ENCODE results near the gene POLD1. TPM values are rescaled to one million over a fixed set of nuclear protein-coding genes. Genes with fewer than 3 reads are reported as not detected.
"Not testable (repeated sequence)": the region's sequence is repeated elsewhere in the genome, so short reads cannot be mapped to it uniquely, and the experiment has no call there.

Gene POLD1
- total RNA-seq = 19.8 TPM

DNA sequence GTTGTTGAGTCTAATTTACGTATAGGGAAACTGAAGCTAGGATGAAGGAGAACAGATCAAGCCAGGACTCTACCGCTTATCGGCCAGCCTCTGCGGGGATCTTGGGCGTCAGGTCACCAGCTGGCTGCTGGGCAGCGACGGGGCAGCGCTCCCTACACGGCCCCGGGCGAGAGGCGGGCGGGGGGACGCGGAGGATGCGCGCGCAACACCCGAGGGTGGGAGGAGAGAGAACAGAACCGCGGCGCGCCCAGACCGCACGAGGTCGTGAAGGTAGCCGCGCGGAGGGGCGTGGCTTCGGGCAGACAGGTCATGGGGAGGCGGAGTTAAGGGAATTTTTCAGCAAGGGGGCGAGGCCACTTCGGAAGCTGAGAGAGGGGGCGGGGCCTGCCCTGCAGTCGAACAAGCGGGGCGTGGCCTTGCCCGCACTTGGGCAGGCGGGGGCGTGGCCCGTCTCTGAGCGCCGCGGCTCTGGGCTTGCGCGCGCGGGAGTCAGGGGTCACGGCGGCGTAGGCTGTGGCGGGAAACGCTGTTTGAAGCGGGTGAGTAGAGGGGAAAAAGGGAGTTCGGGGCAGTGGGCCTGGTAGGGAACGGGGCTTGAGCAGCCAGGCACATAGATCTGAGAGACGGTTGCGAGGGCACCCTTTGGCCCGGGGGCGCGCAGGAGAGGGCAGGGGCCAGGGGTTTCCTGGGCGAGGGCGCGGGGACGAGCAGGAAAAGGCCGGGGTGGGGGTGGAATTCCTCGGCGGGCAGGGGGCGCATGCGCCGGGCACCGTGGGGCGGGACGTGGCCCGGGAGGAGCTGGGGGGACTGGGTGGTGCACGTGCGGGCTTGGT lies at the start of gene POLD1:
TSS of gene POLD1 (plus strand) at position 496 of the 833 bp plus-strand sequence. CDS start 14,505 bp downstream, outside the sequence.
- Histone ChIP-seq H3K4me1 (ENCODE audit: control insufficient read depth in 3 of 3, insufficient read depth in 3 of 3, low read length in 3 of 3) (peaks cover 14 to 18% (median 16%) of the 10 kb centered on the region in 3 donors), H3K4me3 (ENCODE audit: low read length in 3 of 3) (peak within 1 kb of the TSS; percentile 63 to 84 (median 79)), H3K27ac (ENCODE audit: low read depth, low read length) (peak within 1 kb of the TSS; percentile 88), H3K9ac (ENCODE audit: low read depth in 1 of 3, low read length in 3 of 3) (peak within 1 kb of the TSS; percentile 72 to 82 (median 78)), H3K27me3 (ENCODE audit: control insufficient read depth in 3 of 3, insufficient read depth in 3 of 3, low read length in 3 of 3) (no peaks in the 10 kb centered on the region), H3K36me3 (ENCODE audit: control insufficient read depth in 3 of 3, insufficient read depth in 3 of 3, low read length in 3 of 3) (peaks cover 33 to 36% (median 35%) of the 10 kb centered on the region in 3 donors), H3K9me3 (ENCODE audit: control insufficient read depth in 3 of 3, low read length in 3 of 3) (no peaks in the 10 kb centered on the region)

DNA sequence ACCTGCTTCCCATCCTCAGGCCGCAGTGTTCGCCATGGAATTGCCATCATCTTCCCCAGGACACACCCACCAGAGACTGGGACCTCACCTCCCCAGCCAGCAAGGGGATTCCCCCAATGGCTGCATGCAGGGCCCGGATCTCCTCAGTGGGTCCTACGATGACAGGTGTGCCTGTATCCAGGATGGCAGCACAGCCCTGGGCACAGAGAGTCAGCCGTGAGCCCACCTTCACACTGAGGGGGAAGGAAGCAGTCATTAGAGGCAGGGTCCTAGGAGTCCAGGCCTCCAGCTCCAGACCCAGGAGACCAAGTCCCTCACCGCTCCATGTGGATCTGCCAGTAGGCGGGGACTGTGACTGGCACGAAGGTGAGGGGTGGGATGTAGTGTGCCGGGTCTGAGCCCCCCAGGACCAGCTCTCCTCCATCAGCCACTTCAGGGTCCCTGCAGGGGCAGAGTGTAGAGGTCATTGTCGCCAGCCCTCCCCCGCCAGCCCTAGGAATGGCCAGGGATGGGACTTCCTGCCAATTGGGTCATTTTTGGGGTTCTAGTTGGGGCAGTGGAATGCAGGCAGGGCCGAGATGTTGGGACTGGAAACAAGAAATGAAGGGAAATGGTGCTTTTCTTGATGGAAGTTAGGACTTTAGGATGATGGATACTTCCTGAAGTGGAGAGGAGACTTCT lies 49.3 kb upstream of the POLD1 start:
- peaks cover 0 to 16% (median 13%) of the 10 kb centered on the region in 3 donors for H3K27me3 ChIP-seq (ENCODE audit: control insufficient read depth in 3 of 3, insufficient read depth in 3 of 3, low read length in 3 of 3)
- H3K4me3 ChIP-seq (ENCODE audit: low read length in 3 of 3) = no peak overlapping the region
- H3K4me1 ChIP-seq (ENCODE audit: control insufficient read depth in 3 of 3, insufficient read depth in 3 of 3, low read length in 3 of 3) = peaks cover 22 to 36% (median 31%) of the 10 kb centered on the region in 3 donors
- no peaks in the 10 kb centered on the region for H3K36me3 ChIP-seq (ENCODE audit: control insufficient read depth in 3 of 3, insufficient read depth in 3 of 3, low read length in 3 of 3)
- no peaks in the 10 kb centered on the region for H3K9me3 ChIP-seq (ENCODE audit: control insufficient read depth in 3 of 3, low read length in 3 of 3)
- no peak overlapping the region for H3K27ac ChIP-seq (ENCODE audit: low read depth, low read length)
- H3K9ac ChIP-seq (ENCODE audit: low read depth in 1 of 3, low read length in 3 of 3) = no peak overlapping the region

DNA sequence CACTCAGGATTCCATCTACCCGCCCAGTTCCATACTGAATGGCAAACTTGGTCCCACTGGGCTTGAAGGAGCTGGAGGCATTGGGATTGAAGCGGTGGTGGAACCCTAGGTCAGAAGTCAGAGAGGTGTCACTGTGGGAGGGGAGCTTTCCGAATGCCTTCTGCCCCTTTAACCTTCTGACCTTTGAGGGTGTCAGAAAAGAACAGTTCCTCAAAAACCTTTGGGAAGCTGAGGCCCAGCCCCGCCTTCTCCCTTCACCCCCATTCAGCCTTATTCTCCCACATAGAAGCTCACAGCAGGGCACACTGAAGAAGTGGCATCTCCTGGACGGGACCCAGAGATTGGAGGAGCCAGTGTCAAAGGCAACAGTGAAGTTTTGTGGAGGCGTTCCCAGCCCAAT lies 47.1 kb upstream of the POLD1 start:
- H3K9ac ChIP-seq (ENCODE audit: low read depth in 1 of 3, low read length in 3 of 3); H3K36me3 ChIP-seq (ENCODE audit: control insufficient read depth in 3 of 3, insufficient read depth in 3 of 3, low read length in 3 of 3); H3K27ac ChIP-seq (ENCODE audit: low read depth, low read length); H3K9me3 ChIP-seq (ENCODE audit: control insufficient read depth in 3 of 3, low read length in 3 of 3); H3K4me3 ChIP-seq (ENCODE audit: low read length in 3 of 3); H3K27me3 ChIP-seq (ENCODE audit: control insufficient read depth in 3 of 3, insufficient read depth in 3 of 3, low read length in 3 of 3): not testable (repeated sequence)
- peaks cover 15 to 23% (median 19%) of the 10 kb centered on the region in 3 donors for H3K4me1 ChIP-seq (ENCODE audit: control insufficient read depth in 3 of 3, insufficient read depth in 3 of 3, low read length in 3 of 3)

DNA sequence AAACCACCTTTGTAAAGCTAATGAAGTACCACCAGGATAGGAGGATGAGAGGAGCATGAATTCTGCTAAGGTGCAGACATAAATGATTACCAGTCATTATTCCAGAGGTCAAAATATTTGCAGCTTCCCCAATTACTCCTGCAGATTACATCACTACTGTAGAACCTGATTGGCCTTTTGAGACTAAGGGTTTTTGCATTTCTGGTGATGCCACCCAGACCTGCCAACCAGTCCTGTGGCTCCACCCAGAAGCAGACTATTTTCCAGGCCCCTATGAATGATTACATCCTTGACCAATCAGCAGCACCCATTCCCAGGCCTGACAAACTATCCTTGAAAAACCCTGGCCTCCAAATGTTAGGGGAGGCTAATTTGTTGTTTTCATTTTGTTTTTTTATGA lies 43.8 kb upstream of the POLD1 start:
- H3K27me3 ChIP-seq (ENCODE audit: control insufficient read depth in 3 of 3, insufficient read depth in 3 of 3, low read length in 3 of 3) = no peaks in the 10 kb centered on the region
- H3K9ac ChIP-seq (ENCODE audit: low read depth in 1 of 3, low read length in 3 of 3) = no peak overlapping the region
- no peak overlapping the region for H3K27ac ChIP-seq (ENCODE audit: low read depth, low read length)
- H3K36me3 ChIP-seq (ENCODE audit: control insufficient read depth in 3 of 3, insufficient read depth in 3 of 3, low read length in 3 of 3) = no peaks in the 10 kb centered on the region
- H3K4me1 ChIP-seq (ENCODE audit: control insufficient read depth in 3 of 3, insufficient read depth in 3 of 3, low read length in 3 of 3) = no peaks in the 10 kb centered on the region
- H3K4me3 ChIP-seq (ENCODE audit: low read length in 3 of 3) = no peak overlapping the region
- peaks cover 0 to 2% (median 0%) of the 10 kb centered on the region in 3 donors for H3K9me3 ChIP-seq (ENCODE audit: control insufficient read depth in 3 of 3, low read length in 3 of 3)

DNA sequence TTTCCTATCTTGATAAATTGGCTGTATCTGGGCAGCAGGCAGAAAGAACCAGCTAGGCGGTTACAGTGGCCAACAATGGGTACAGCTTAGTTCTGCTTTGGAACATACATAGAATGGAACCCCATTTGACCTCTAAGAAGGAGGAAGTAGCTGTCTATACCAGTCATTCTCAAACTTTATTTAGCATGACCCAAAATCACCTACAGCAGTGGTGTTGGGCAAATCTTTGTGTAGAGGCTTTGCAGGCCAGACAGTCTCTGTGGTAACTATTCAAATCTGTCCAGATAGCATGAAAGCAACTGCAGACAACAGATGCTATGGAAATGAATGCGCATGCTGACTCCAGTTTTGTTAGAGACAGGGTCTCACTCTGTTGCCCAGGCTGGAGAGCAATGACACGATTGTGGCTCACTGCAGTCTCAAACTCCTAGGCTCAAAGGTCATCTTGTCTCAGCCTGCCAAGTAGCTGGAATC lies 43.0 kb upstream of the POLD1 start:
- Histone ChIP-seq H3K4me1 (ENCODE audit: control insufficient read depth in 3 of 3, insufficient read depth in 3 of 3, low read length in 3 of 3) (no peaks in the 10 kb centered on the region), H3K27ac (ENCODE audit: low read depth, low read length) (no peak overlapping the region)

DNA sequence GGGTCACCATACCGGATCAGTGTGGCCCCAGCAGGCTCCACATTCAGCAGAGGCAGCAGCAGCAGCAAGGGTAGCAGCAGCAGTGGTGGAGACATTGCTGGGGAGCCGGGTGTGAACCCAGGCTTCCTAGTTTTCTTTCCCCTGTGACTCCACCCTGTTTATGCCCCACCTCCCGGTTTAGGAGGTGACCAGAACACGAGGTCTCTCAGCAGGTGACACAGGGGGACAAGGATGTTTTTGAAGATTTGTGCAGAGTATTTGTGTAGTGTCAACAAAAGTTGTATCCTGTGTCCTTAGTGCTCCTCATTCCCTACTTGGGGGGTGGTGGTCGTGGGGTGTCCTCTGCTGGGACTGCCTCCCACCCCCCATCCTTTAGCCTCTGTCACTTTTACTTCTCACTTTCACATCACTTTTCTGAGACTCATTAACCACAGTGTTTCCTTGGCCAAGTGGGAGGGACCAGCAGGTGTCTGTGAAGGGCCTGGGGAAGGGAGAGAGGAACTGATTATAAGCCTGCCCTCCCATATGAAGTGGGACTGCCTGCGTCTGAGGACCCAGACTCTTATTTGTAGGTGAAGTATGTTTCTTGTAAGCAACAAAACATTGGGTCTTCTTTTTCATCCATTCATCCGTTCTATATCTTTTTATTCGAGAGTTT lies 39.4 kb upstream of the POLD1 start:
- H3K27me3 ChIP-seq (ENCODE audit: control insufficient read depth in 3 of 3, insufficient read depth in 3 of 3, low read length in 3 of 3) = no peaks in the 10 kb centered on the region
- H3K9me3 ChIP-seq (ENCODE audit: control insufficient read depth in 3 of 3, low read length in 3 of 3) = peaks cover 0 to 2% (median 0%) of the 10 kb centered on the region in 3 donors
- no peaks in the 10 kb centered on the region for H3K36me3 ChIP-seq (ENCODE audit: control insufficient read depth in 3 of 3, insufficient read depth in 3 of 3, low read length in 3 of 3)
- H3K27ac ChIP-seq (ENCODE audit: low read depth, low read length) = no peak overlapping the region
- no peaks in the 10 kb centered on the region for H3K4me1 ChIP-seq (ENCODE audit: control insufficient read depth in 3 of 3, insufficient read depth in 3 of 3, low read length in 3 of 3)
- H3K4me3 ChIP-seq (ENCODE audit: low read length in 3 of 3) = no peak overlapping the region
- no peak overlapping the region for H3K9ac ChIP-seq (ENCODE audit: low read depth in 1 of 3, low read length in 3 of 3)

More for the DNA sequence above, 43.0 kb upstream of the POLD1 start:
- H3K9me3 ChIP-seq (ENCODE audit: control insufficient read depth in 3 of 3, low read length in 3 of 3) = peaks cover 0 to 2% (median 0%) of the 10 kb centered on the region in 3 donors
- no peaks in the 10 kb centered on the region for H3K36me3 ChIP-seq (ENCODE audit: control insufficient read depth in 3 of 3, insufficient read depth in 3 of 3, low read length in 3 of 3)
- H3K4me3 ChIP-seq (ENCODE audit: low read length in 3 of 3) = no peak overlapping the region
- H3K9ac ChIP-seq (ENCODE audit: low read depth in 1 of 3, low read length in 3 of 3) = no peak overlapping the region
- no peaks in the 10 kb centered on the region for H3K27me3 ChIP-seq (ENCODE audit: control insufficient read depth in 3 of 3, insufficient read depth in 3 of 3, low read length in 3 of 3)

DNA sequence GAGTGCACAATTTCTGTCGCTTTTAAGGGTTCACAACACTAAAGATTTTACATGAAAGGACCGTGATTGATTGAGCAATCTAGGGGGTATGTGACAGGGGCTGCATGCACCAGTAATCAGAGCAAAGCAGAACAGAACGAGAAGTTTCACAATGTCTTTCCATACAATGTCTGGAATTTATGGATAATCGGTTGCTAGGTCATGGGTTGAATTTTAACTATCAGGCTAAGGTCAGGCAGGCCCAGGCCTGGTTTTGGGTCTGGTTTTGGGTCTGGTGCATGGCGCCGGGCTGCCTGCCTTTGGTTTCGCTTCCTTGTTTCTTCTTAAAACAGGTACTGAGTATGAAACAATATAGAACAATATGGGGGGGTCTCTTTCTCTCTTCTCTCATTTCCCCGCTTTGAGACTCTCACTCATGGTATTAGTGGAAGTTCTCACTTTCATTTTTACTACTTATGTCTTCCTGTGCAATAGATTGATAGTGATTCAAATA lies 37.0 kb upstream of the POLD1 start:
- H3K4me3 ChIP-seq (ENCODE audit: low read length in 3 of 3); H3K4me1 ChIP-seq (ENCODE audit: control insufficient read depth in 3 of 3, insufficient read depth in 3 of 3, low read length in 3 of 3); H3K27me3 ChIP-seq (ENCODE audit: control insufficient read depth in 3 of 3, insufficient read depth in 3 of 3, low read length in 3 of 3); H3K9ac ChIP-seq (ENCODE audit: low read depth in 1 of 3, low read length in 3 of 3); H3K9me3 ChIP-seq (ENCODE audit: control insufficient read depth in 3 of 3, low read length in 3 of 3); H3K36me3 ChIP-seq (ENCODE audit: control insufficient read depth in 3 of 3, insufficient read depth in 3 of 3, low read length in 3 of 3); H3K27ac ChIP-seq (ENCODE audit: low read depth, low read length): not testable (repeated sequence)

DNA sequence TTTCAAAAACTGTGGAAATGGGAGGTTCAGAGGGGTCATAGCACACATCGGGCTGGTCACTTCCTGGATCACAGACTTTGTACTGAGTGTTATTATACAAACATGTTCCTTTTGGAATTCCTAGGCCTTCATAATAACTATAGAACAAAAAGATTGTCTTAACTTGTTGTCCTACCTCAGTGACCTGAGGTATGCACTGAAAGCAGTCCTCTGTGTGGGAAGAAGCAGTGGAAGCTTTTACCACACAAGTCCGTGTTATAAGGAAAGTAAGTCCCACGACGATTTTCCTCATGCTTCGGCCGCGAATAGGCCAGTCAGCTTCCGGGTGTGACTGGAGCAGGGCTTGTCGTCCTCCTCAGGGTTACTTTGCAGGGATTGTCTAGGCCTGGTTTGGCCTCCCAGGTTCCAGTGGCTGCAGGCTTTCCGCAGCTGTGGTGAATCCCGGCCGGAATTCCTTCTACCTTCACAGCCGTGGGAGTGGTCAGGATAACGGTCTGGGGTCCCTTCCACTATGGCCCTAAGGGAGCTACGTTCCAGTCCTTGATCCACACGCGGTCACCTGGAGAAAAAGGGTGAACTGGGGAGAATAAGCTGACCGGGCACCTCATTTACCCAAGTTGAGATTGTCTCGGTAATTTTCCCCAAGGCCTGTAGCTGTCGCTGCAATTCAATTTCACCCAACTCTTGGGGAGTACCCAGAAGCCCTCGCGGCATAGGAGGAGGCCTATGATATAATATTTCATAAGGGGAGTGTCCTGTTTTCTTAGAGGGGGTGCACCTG lies 34.7 kb upstream of the POLD1 start:
- H3K27me3 ChIP-seq (ENCODE audit: control insufficient read depth in 3 of 3, insufficient read depth in 3 of 3, low read length in 3 of 3) = no peaks in the 10 kb centered on the region
- no peaks in the 10 kb centered on the region for H3K4me1 ChIP-seq (ENCODE audit: control insufficient read depth in 3 of 3, insufficient read depth in 3 of 3, low read length in 3 of 3)
- no peak overlapping the region for H3K27ac ChIP-seq (ENCODE audit: low read depth, low read length)
- H3K4me3 ChIP-seq (ENCODE audit: low read length in 3 of 3) = no peak overlapping the region
- no peak overlapping the region for H3K9ac ChIP-seq (ENCODE audit: low read depth in 1 of 3, low read length in 3 of 3)
- no peaks in the 10 kb centered on the region for H3K36me3 ChIP-seq (ENCODE audit: control insufficient read depth in 3 of 3, insufficient read depth in 3 of 3, low read length in 3 of 3)
- H3K9me3 ChIP-seq (ENCODE audit: control insufficient read depth in 3 of 3, low read length in 3 of 3) = peaks cover 0 to 2% (median 0%) of the 10 kb centered on the region in 3 donors

DNA sequence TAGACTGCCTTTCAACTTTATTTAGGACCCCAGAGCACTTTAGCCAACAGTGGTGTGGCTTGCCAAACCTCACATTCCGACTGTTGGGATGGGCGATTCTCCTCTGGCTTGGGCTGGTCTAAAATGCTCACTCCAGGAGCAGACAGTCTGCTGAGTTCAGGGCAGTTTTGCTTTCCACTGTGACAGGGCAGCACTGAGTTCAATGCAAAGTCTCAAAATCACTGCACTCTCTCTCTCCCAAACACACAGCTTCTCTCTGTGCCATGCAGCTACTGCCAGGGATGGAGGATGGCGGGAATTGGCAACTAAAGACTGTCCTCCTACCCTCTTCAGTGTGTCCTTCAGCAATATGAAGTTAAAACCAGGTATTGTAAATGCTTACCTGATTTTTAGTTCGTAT lies 31.9 kb upstream of the POLD1 start:
- Histone ChIP-seq H3K27me3 (ENCODE audit: control insufficient read depth in 3 of 3, insufficient read depth in 3 of 3, low read length in 3 of 3) (no peaks in the 10 kb centered on the region), H3K4me3 (ENCODE audit: low read length in 3 of 3) (no peak overlapping the region), H3K4me1 (ENCODE audit: control insufficient read depth in 3 of 3, insufficient read depth in 3 of 3, low read length in 3 of 3) (peaks cover 1 to 2% (median 1%) of the 10 kb centered on the region in 3 donors), H3K9me3 (ENCODE audit: control insufficient read depth in 3 of 3, low read length in 3 of 3) (no peaks in the 10 kb centered on the region), H3K9ac (ENCODE audit: low read depth in 1 of 3, low read length in 3 of 3) (no peak overlapping the region), H3K27ac (ENCODE audit: low read depth, low read length) (no peak overlapping the region), H3K36me3 (ENCODE audit: control insufficient read depth in 3 of 3, insufficient read depth in 3 of 3, low read length in 3 of 3) (no peaks in the 10 kb centered on the region)

All from skeletal muscle tissue (tissue), 4 donors.